ENCODE data around the gene TNPO2. TPM values are rescaled to one million over a fixed set of nuclear protein-coding genes. Genes with fewer than 3 reads are reported as not detected.
A peak's percentile ranks its signal among the peaks of the same experiment; 100 is the strongest.

Gene TNPO2
- total and polyA plus RNA-seq, 8 donors, result 15.7 to 37.2 (median 25.2) TPM

- FAIRE-seq (no peak), ATAC-seq (no peak)
- 88 to 89% methylated on average over 8 of the region's 8 CpGs for WGBS, 2 donors
These were observed 68.2 kb downstream of the TNPO2 start for GRCh38 chr19:12655546-12655945.

GRCh38 chr19:12652219-12652618 is 71.5 kb downstream of the TNPO2 start:
- DNase-seq (peak in 1 of 6 donors; percentile 11), ATAC-seq (no peak), FAIRE-seq (no peak)
- H3K27me3 ChIP-seq, result no peaks in the 10 kb centered on the region
- H3K4me1 ChIP-seq, result peaks cover 0 to 7% (median 6%) of the 10 kb centered on the region in 3 donors
- H3K36me3 ChIP-seq, result no peaks in the 10 kb centered on the region
- no peak overlapping the region for H3K4me3 ChIP-seq
- TF ChIP-seq CTCF (IDR thresholded peaks at IDR 0.05), result no peak
- H3K9me3 ChIP-seq, result no peaks in the 10 kb centered on the region
- no peak overlapping the region for H3K27ac ChIP-seq
- intact Hi-C loops (cut with DNase I), result no loop called here
- 85 to 87% methylated on average over 6 of the region's 6 CpGs for WGBS, 2 donors

More at GRCh38 chr19:12655546-12655945, 68.2 kb downstream of the TNPO2 start:
- Histone ChIP-seq H3K9me3 (no peaks in the 10 kb centered on the region), H3K4me3 (no peak overlapping the region), H3K4me1 (no peaks in the 10 kb centered on the region), H3K36me3 (no peaks in the 10 kb centered on the region), H3K27me3 (no peaks in the 10 kb centered on the region), H3K27ac (no peak overlapping the region)
- TF ChIP-seq CTCF (IDR thresholded peaks at IDR 0.05), result no peak
- no peak for DNase-seq
- intact Hi-C loops (cut with DNase I), result no loop called here

- no peak for TF ChIP-seq CTCF (IDR thresholded peaks at IDR 0.05)
- no peaks in the 10 kb centered on the region for H3K27me3 ChIP-seq
- FAIRE-seq, result no peak
- no peaks in the 10 kb centered on the region for H3K9me3 ChIP-seq
- peaks cover 0 to 7% (median 6%) of the 10 kb centered on the region in 3 donors for H3K4me1 ChIP-seq
- H3K4me3 ChIP-seq, result no peak overlapping the region
- intact Hi-C loops (cut with DNase I), result no loop called here
- H3K27ac ChIP-seq, result no peak overlapping the region
- no peaks in the 10 kb centered on the region for H3K36me3 ChIP-seq
- no peak for ATAC-seq
- WGBS, 2 donors, result 92 to 93% methylated on average over 10 of the region's 10 CpGs
- peak in 1 of 6 donors; percentile 43 for DNase-seq
These were observed 73.8 kb downstream of the TNPO2 start for GRCh38 chr19:12649941-12650340.

Other genes starting within 250 kb of the TNPO2 start
- 1 to 10 TPM in 4 of 6 donors, under 1 TPM in 2; 0.56 to 2.5 (median 1.9) TPM for gene ZNF709, start 239.1 kb downstream of the TNPO2 start, total RNA-seq
- 1 to 10 TPM in 1 of 2 donors, under 1 TPM in 1; 0.87 to 1.5 TPM for gene ZNF709, start 239.1 kb downstream of the TNPO2 start, polyA plus RNA-seq
- 10 to 100 TPM in 1 of 6 donors, 1 to 10 TPM in 5; 5.0 to 10.4 (median 6.2) TPM for gene ZNF564, start 172.4 kb downstream of the TNPO2 start, total RNA-seq
- gene ZNF564, start 172.4 kb downstream of the TNPO2 start, polyA plus RNA-seq, result 1 to 10 TPM; 4.2 to 5.2 TPM
- 1 to 10 TPM; 3.3 to 7.0 (median 4.1) TPM for gene ZNF490, start 113.1 kb downstream of the TNPO2 start, total RNA-seq
- gene ZNF490, start 113.1 kb downstream of the TNPO2 start, polyA plus RNA-seq, result under 1 TPM; 0.38 to 0.65 TPM
- gene ZNF791, start 113.0 kb downstream of the TNPO2 start, total RNA-seq, result 10 to 100 TPM in 5 of 6 donors, 1 to 10 TPM in 1; 10.0 to 16.7 (median 12.3) TPM
- gene ZNF791, start 113.0 kb downstream of the TNPO2 start, polyA plus RNA-seq, result 1 to 10 TPM; 6.1 to 6.3 TPM
- 10 to 100 TPM; 33.2 to 92.8 (median 59.2) TPM for gene MAN2B1, start 57.2 kb downstream of the TNPO2 start, total RNA-seq
- 10 to 100 TPM; 30.2 to 48.2 TPM for gene MAN2B1, start 57.2 kb downstream of the TNPO2 start, polyA plus RNA-seq
- gene WDR83, start 57.1 kb downstream of the TNPO2 start, total RNA-seq, result 1 to 10 TPM; 3.5 to 8.8 (median 5.7) TPM
- 10 to 100 TPM; 25.6 to 28.1 TPM for gene WDR83, start 57.1 kb downstream of the TNPO2 start, polyA plus RNA-seq
- gene DHPS, start 42.1 kb downstream of the TNPO2 start, total RNA-seq, result 10 to 100 TPM; 36.0 to 53.2 (median 47.7) TPM
- gene DHPS, start 42.1 kb downstream of the TNPO2 start, polyA plus RNA-seq, result 10 to 100 TPM; 78.8 to 85.7 TPM
- not detected for gene GNG14, start 35.9 kb downstream of the TNPO2 start, total RNA-seq
- not detected for gene GNG14, start 35.9 kb downstream of the TNPO2 start, polyA plus RNA-seq
- gene FBXW9, start 27.3 kb downstream of the TNPO2 start, total RNA-seq, result 1 to 10 TPM; 3.1 to 5.0 (median 4.2) TPM
- 1 to 10 TPM; 5.6 to 8.5 TPM for gene FBXW9, start 27.3 kb downstream of the TNPO2 start, polyA plus RNA-seq
- 10 to 100 TPM; 49.2 to 86.5 (median 63.0) TPM for gene TRIR, start 10.8 kb upstream of the TNPO2 start, total RNA-seq
- 100 to 1,000 TPM; 163 to 191 TPM for gene TRIR, start 10.8 kb upstream of the TNPO2 start, polyA plus RNA-seq
- gene GET3, start 13.6 kb upstream of the TNPO2 start, total RNA-seq, result 10 to 100 TPM; 16.6 to 34.5 (median 27.9) TPM
- 10 to 100 TPM; 34.8 to 48.2 TPM for gene GET3, start 13.6 kb upstream of the TNPO2 start, polyA plus RNA-seq
- gene BEST2, start 27.9 kb upstream of the TNPO2 start, total RNA-seq, result not detected
- not detected for gene BEST2, start 27.9 kb upstream of the TNPO2 start, polyA plus RNA-seq
- 10 to 100 TPM; 37.7 to 60.9 (median 49.0) TPM for gene HOOK2, start 51.6 kb upstream of the TNPO2 start, total RNA-seq
- 100 to 1,000 TPM; 268 to 300 TPM for gene HOOK2, start 51.6 kb upstream of the TNPO2 start, polyA plus RNA-seq
- gene JUNB, start 67.6 kb upstream of the TNPO2 start, total RNA-seq, result 100 to 1,000 TPM in 2 of 6 donors, 10 to 100 TPM in 4; 41.6 to 109 (median 70.7) TPM
- gene JUNB, start 67.6 kb upstream of the TNPO2 start, polyA plus RNA-seq, result 100 to 1,000 TPM; 172 to 206 TPM
- 100 to 1,000 TPM in 4 of 6 donors, 10 to 100 TPM in 2; 77.5 to 109 (median 103) TPM for gene PRDX2, start 77.9 kb upstream of the TNPO2 start, total RNA-seq
- gene PRDX2, start 77.9 kb upstream of the TNPO2 start, polyA plus RNA-seq, result 100 to 1,000 TPM in 1 of 2 donors, 10 to 100 TPM in 1; 75.8 to 172 TPM
- 1 to 10 TPM in 5 of 6 donors, under 1 TPM in 1; 0.90 to 3.9 (median 2.1) TPM for gene THSD8, start 78.1 kb upstream of the TNPO2 start, total RNA-seq
- gene THSD8, start 78.1 kb upstream of the TNPO2 start, polyA plus RNA-seq, result 1 to 10 TPM; 1.3 to 2.0 TPM
- gene RNASEH2A, start 82.7 kb upstream of the TNPO2 start, total RNA-seq, result 1 to 10 TPM; 1.7 to 6.0 (median 3.0) TPM
- 1 to 10 TPM; 3.9 to 5.5 TPM for gene RNASEH2A, start 82.7 kb upstream of the TNPO2 start, polyA plus RNA-seq
- under 1 TPM in 4 of 6 donors, not detected in 2; 0.19 to 0.86 (median 0.37) TPM for gene RTBDN, start 110.6 kb upstream of the TNPO2 start, total RNA-seq
- gene RTBDN, start 110.6 kb upstream of the TNPO2 start, polyA plus RNA-seq, result 1 to 10 TPM; 1.2 to 4.6 TPM
- 1 to 10 TPM in 1 of 6 donors, under 1 TPM in 5; 0.23 to 1.1 (median 0.84) TPM for gene MAST1, start 114.6 kb upstream of the TNPO2 start, total RNA-seq
- 1 to 10 TPM; 5.8 to 7.3 TPM for gene MAST1, start 114.6 kb upstream of the TNPO2 start, polyA plus RNA-seq
- 10 to 100 TPM; 16.2 to 35.9 (median 20.5) TPM for gene DNASE2, start 157.5 kb upstream of the TNPO2 start, total RNA-seq
- gene DNASE2, start 157.5 kb upstream of the TNPO2 start, polyA plus RNA-seq, result 10 to 100 TPM in 1 of 2 donors, 1 to 10 TPM in 1; 9.4 to 21.0 TPM
- under 1 TPM in 2 of 6 donors, not detected in 4; 0.12 to 0.22 TPM for gene KLF1, start 163.3 kb upstream of the TNPO2 start, total RNA-seq
- not detected for gene KLF1, start 163.3 kb upstream of the TNPO2 start, polyA plus RNA-seq
- 10 to 100 TPM in 3 of 6 donors, 1 to 10 TPM in 3; 6.3 to 17.2 (median 11.7) TPM for gene GCDH, start 167.2 kb upstream of the TNPO2 start, total RNA-seq
- 10 to 100 TPM; 19.2 to 27.1 TPM for gene GCDH, start 167.2 kb upstream of the TNPO2 start, polyA plus RNA-seq
- not detected for gene SYCE2, start 195.4 kb upstream of the TNPO2 start, total RNA-seq
- under 1 TPM in 1 of 2 donors, not detected in 1; 0.19 TPM for gene SYCE2, start 195.4 kb upstream of the TNPO2 start, polyA plus RNA-seq
- 10 to 100 TPM; 19.4 to 46.0 (median 29.0) TPM for gene FARSA, start 209.8 kb upstream of the TNPO2 start, total RNA-seq
- gene FARSA, start 209.8 kb upstream of the TNPO2 start, polyA plus RNA-seq, result 10 to 100 TPM; 30.4 to 31.0 TPM
- 100 to 1,000 TPM; 279 to 681 (median 373) TPM for gene CALR, start 214.7 kb upstream of the TNPO2 start, total RNA-seq
- gene CALR, start 214.7 kb upstream of the TNPO2 start, polyA plus RNA-seq, result 100 to 1,000 TPM; 132 to 263 TPM
- gene RAD23A, start 221.9 kb upstream of the TNPO2 start, total RNA-seq, result 10 to 100 TPM; 35.0 to 60.2 (median 45.9) TPM
- 10 to 100 TPM; 91.5 to 99.1 TPM for gene RAD23A, start 221.9 kb upstream of the TNPO2 start, polyA plus RNA-seq
- 10 to 100 TPM in 3 of 6 donors, 1 to 10 TPM in 3; 6.0 to 10.7 (median 9.8) TPM for gene GADD45GIP1, start 233.3 kb upstream of the TNPO2 start, total RNA-seq
- 10 to 100 TPM; 25.3 to 37.4 TPM for gene GADD45GIP1, start 233.3 kb upstream of the TNPO2 start, polyA plus RNA-seq
- gene DAND5, start 245.6 kb upstream of the TNPO2 start, total RNA-seq, result under 1 TPM in 3 of 6 donors, not detected in 3; 0.12 to 0.23 (median 0.12) TPM
- under 1 TPM in 1 of 2 donors, not detected in 1; 0.16 TPM for gene DAND5, start 245.6 kb upstream of the TNPO2 start, polyA plus RNA-seq